NB4 (cell line): ENCODE measurements around the gene FITM1.

ENCODE experiments used
- DNase-seq: peaks from one replicate; pipeline ENCODE4 v3.0.0; 2010; ENCODE audit warnings: low read depth
- H3K4me3 ChIP-seq: one replicate; pipeline ENCODE4 v1.5.1; 2011; ENCODE audit warnings: mild to moderate bottlenecking, low read depth, low read length, moderate library complexity
- CTCF ChIP-seq: IDR thresholded peaks from one replicate; pipeline ENCODE4 v1.5.1; 2012; ENCODE audit warnings: low read depth, low read length
- MAX ChIP-seq: IDR thresholded peaks from 2 replicates; pipeline ENCODE4 v1.6.1; 2011; ENCODE audit warnings: low read depth, low read length
- MYC ChIP-seq: IDR thresholded peaks from 2 replicates; pipeline ENCODE4 v1.6.1; 2011; ENCODE audit warnings: low read depth, low read length
- POLR2A ChIP-seq: IDR thresholded peaks from 2 replicates; pipeline ENCODE4 v1.6.1; 2011; ENCODE audit warnings: mild to moderate bottlenecking; ENCODE audit not compliant: insufficient read length; ENCODE audit errors: extremely low read depth

Gene FITM1

GRCh38 chr14:24159777-24160498 is 29.5 kb downstream of the FITM1 start:
- TF ChIP-seq MAX (no peak), CTCF (no peak), MYC (no peak), POLR2A (no peak)
- no peak overlapping the region for H3K4me3 ChIP-seq
- no peak for DNase-seq

- no peak overlapping the region for H3K4me3 ChIP-seq
- no peak for TF ChIP-seq CTCF
- no peak for TF ChIP-seq MYC
- no peak for TF ChIP-seq POLR2A
- no peak for TF ChIP-seq MAX
- DNase-seq: no peak
Measured at GRCh38 chr14:24160499-24160849, 30.0 kb downstream of the FITM1 start.

- peak; percentile 71 for TF ChIP-seq CTCF
- TF ChIP-seq POLR2A: no peak
- peak; percentile 99 for TF ChIP-seq MAX
- TF ChIP-seq MYC: peak; percentile 76; the same call in 1 of the 2 replicates
- peak; percentile 96 for DNase-seq
- peak within 1 kb of the TSS; percentile 78 for H3K4me3 ChIP-seq
Measured at GRCh38 chr14:24160850-24161804, 30.7 kb downstream of the FITM1 start, which contains the start of gene IRF9. Gene IRF9, plus strand, starts transcription at chr14:24161265. Its CDS starts 880 bp downstream, at chr14:24162145.

- DNase-seq: no peak
- TF ChIP-seq MAX (no peak), CTCF (no peak), POLR2A (no peak), MYC (no peak)
- H3K4me3 ChIP-seq: peak overlapping the region; percentile 78
Measured at GRCh38 chr14:24162093-24162492, 31.6 kb downstream of the FITM1 start.

GRCh38 chr14:24164518-24164991 is 34.1 kb downstream of the FITM1 start:
- DNase-seq: no peak
- no peak for TF ChIP-seq CTCF
- no peak for TF ChIP-seq MAX
- no peak for TF ChIP-seq POLR2A
- TF ChIP-seq MYC: no peak
- no peak overlapping the region for H3K4me3 ChIP-seq
